Small intestine (tissue), 7 donors: ENCODE results near the gene PPP1R3C. TPM values are rescaled to one million over a fixed set of nuclear protein-coding genes. Genes with fewer than 3 reads are reported as not detected.

Experiments used
- DNase-seq, 2 donors: peaks; one replicate each; pipeline versions ENCODE4 v3.0.0 to v3.0.0-alpha.2; 2013
- FAIRE-seq: peaks from 2 replicates; lab custom pipeline; 2012; peaks lifted over from hg19 to GRCh38; lab: Jason Lieb, UNC
- H3K27ac ChIP-seq, 3 donors: one replicate each; pipeline ENCODE4 v1.5.1; 2013; ENCODE audit warnings: low read length in 2 of 3, mild to moderate bottlenecking in 2 of 3, control low read depth in 1 of 3, inconsistent platforms in 1 of 3, low read depth in 1 of 3, moderate library complexity in 1 of 3
- H3K27me3 ChIP-seq, 3 donors: one replicate each; pipeline ENCODE4 v1.6.1; 2013; ENCODE audit warnings: low read length in 3 of 3, inconsistent platforms in 1 of 3; ENCODE audit not compliant: control insufficient read depth in 3 of 3, insufficient read depth in 3 of 3
- H3K36me3 ChIP-seq, 3 donors: one replicate each; pipeline ENCODE4 v1.6.1; 2013; ENCODE audit warnings: low read length in 3 of 3, inconsistent platforms in 1 of 3, low read depth in 1 of 3, mild to moderate bottlenecking in 1 of 3, moderate library complexity in 1 of 3; ENCODE audit not compliant: control insufficient read depth in 3 of 3, insufficient read depth in 2 of 3
- H3K4me1 ChIP-seq, 3 donors: one replicate each; pipeline ENCODE4 v1.6.1; 2013; ENCODE audit warnings: low read length in 2 of 3, inconsistent platforms in 1 of 3, low read depth in 1 of 3, mild to moderate bottlenecking in 1 of 3, moderate library complexity in 1 of 3; ENCODE audit not compliant: control insufficient read depth in 3 of 3, insufficient read depth in 2 of 3
- H3K4me3 ChIP-seq, 3 donors: one replicate each; pipeline ENCODE4 v1.5.1; 2013; ENCODE audit warnings: low read length in 3 of 3, control low read depth in 1 of 3, inconsistent platforms in 1 of 3, low read depth in 1 of 3, mild to moderate bottlenecking in 1 of 3, moderate library complexity in 1 of 3
- H3K9me3 ChIP-seq, 2 donors: one replicate each; pipeline ENCODE4 v1.6.1; 2013; ENCODE audit warnings: low read depth in 1 of 2, low read length in 1 of 2; ENCODE audit not compliant: control insufficient read depth in 2 of 2, insufficient read depth in 1 of 2
- WGBS, 3 donors: extraction: QIAGEN DNeasy Blood & Tissue Kit; methylation state at CpG; one replicate each; pipeline ENCODE4 v1.1.7; 2013; 5-methylcytosine and 5-hydroxymethylcytosine counted together
- polyA plus RNA-seq, 4 donors: library from polyadenylated mRNA; stranded (reverse) in 3 of 4; unstranded in 1 of 4; fragments of 200-250 nt in 3 of 4; fragments of 120-200 nt in 1 of 4; gene quantifications; one replicate each; pipeline versions ENCODE4 v1.2.1 to v1.2.3, GENCODE V29; 2013
- donor health status: healthy with polysubstance abuse.
- donor health status: control.
- donor health status: control.
- donor health status: Bipolar disorder and iron deficiency.
- donor health status: healthy.

PPP1R3C gene
- polyA plus RNA-seq, 4 donors: 0.89 to 41.5 (median 2.2) TPM

- Histone ChIP-seq H3K27me3 (no peaks in the 10 kb centered on the region), H3K4me1 (peaks cover 0 to 12% (median 9%) of the 10 kb centered on the region in 3 donors), H3K36me3 (no peaks in the 10 kb centered on the region), H3K27ac (no peak overlapping the region), H3K4me3 (no peak overlapping the region), H3K9me3 (peaks cover 0 to 4% of the 10 kb centered on the region in 2 donors)
- DNase-seq: no peak
- 70 to 80% (median 78%) methylated on average over 1 of the region's 1 CpG for WGBS, 3 donors
- no peak for FAIRE-seq
These were observed 22.0 kb downstream of the PPP1R3C start for GRCh38 chr10:91610919-91611318.

- 78 to 92% (median 82%) methylated on average over 4 of the region's 4 CpGs for WGBS, 3 donors
- DNase-seq (no peak), FAIRE-seq (no peak)
- no peaks in the 10 kb centered on the region for H3K36me3 ChIP-seq
- H3K27ac ChIP-seq: no peak overlapping the region
- H3K4me1 ChIP-seq: peaks cover 0 to 12% (median 9%) of the 10 kb centered on the region in 3 donors
- no peaks in the 10 kb centered on the region for H3K27me3 ChIP-seq
- H3K9me3 ChIP-seq: peaks cover 0 to 6% of the 10 kb centered on the region in 2 donors
- no peak overlapping the region for H3K4me3 ChIP-seq
These were observed 22.4 kb downstream of the PPP1R3C start for GRCh38 chr10:91610444-91610843.

GRCh38 chr10:91607646-91608403 is 25.0 kb downstream of the PPP1R3C start:
- Histone ChIP-seq H3K27me3 (no peaks in the 10 kb centered on the region), H3K36me3 (no peaks in the 10 kb centered on the region), H3K9me3 (peaks cover 0 to 6% of the 10 kb centered on the region in 2 donors), H3K4me1 (peaks cover 0 to 15% (median 9%) of the 10 kb centered on the region in 3 donors), H3K4me3 (no peak overlapping the region), H3K27ac (peak overlapping the region in 2 of 3 donors; percentile 75 to 76)
- FAIRE-seq (no peak), DNase-seq (no peak)
- WGBS, 3 donors: 48 to 72% (median 69%) methylated on average over 5 of the region's 5 CpGs

GRCh38 chr10:91605968-91606367 is 26.9 kb downstream of the PPP1R3C start:
- no peaks in the 10 kb centered on the region for H3K36me3 ChIP-seq
- peaks cover 0 to 15% (median 9%) of the 10 kb centered on the region in 3 donors for H3K4me1 ChIP-seq
- DNase-seq: no peak
- no peak for FAIRE-seq
- peaks cover 0 to 6% of the 10 kb centered on the region in 2 donors for H3K9me3 ChIP-seq
- H3K4me3 ChIP-seq: no peak overlapping the region
- H3K27ac ChIP-seq: no peak overlapping the region
- H3K27me3 ChIP-seq: no peaks in the 10 kb centered on the region

GRCh38 chr10:91604553-91605534 is 28.0 kb downstream of the PPP1R3C start:
- Histone ChIP-seq H3K4me1 (peaks cover 0 to 15% (median 9%) of the 10 kb centered on the region in 3 donors), H3K4me3 (no peak overlapping the region), H3K9me3 (peaks cover 0 to 6% of the 10 kb centered on the region in 2 donors), H3K36me3 (no peaks in the 10 kb centered on the region), H3K27ac (no peak overlapping the region), H3K27me3 (no peaks in the 10 kb centered on the region)
- DNase-seq (no peak), FAIRE-seq (no peak)
- 68 to 75% (median 75%) methylated on average over 3 of the region's 3 CpGs for WGBS, 3 donors

GRCh38 chr10:91603931-91604331 is 28.9 kb downstream of the PPP1R3C start:
- DNase-seq (no peak), FAIRE-seq (no peak)
- H3K4me3 ChIP-seq: no peak overlapping the region

GRCh38 chr10:91602868-91603568 is 29.9 kb downstream of the PPP1R3C start:
- FAIRE-seq: no peak
- WGBS, 3 donors: 52 to 88% (median 84%) methylated on average over 4 of the region's 4 CpGs

More at GRCh38 chr10:91603931-91604331, 28.9 kb downstream of the PPP1R3C start:
- peaks cover 0 to 11% (median 9%) of the 10 kb centered on the region in 3 donors for H3K4me1 ChIP-seq
- H3K27me3 ChIP-seq: no peaks in the 10 kb centered on the region
- peaks cover 0 to 6% of the 10 kb centered on the region in 2 donors for H3K9me3 ChIP-seq
- H3K36me3 ChIP-seq: no peaks in the 10 kb centered on the region
- H3K27ac ChIP-seq: no peak overlapping the region
- 63 to 73% (median 69%) methylated on average over 5 of the region's 5 CpGs for WGBS, 3 donors

GRCh38 chr10:91602449-91602848 is 30.4 kb downstream of the PPP1R3C start:
- Histone ChIP-seq H3K27ac (no peak overlapping the region), H3K27me3 (no peaks in the 10 kb centered on the region), H3K4me3 (no peak overlapping the region), H3K4me1 (peaks cover under 1 to 16% (median 3%) of the 10 kb centered on the region in 3 donors), H3K36me3 (no peaks in the 10 kb centered on the region), H3K9me3 (peaks cover 0 to 6% of the 10 kb centered on the region in 2 donors)
- WGBS, 3 donors: 79 to 88% (median 81%) methylated on average over 3 of the region's 3 CpGs
- FAIRE-seq (no peak), DNase-seq (no peak)

More at GRCh38 chr10:91602868-91603568, 29.9 kb downstream of the PPP1R3C start:
- H3K4me1 ChIP-seq: peaks cover 0 to 11% (median 5%) of the 10 kb centered on the region in 3 donors
- H3K9me3 ChIP-seq: peaks cover 0 to 6% of the 10 kb centered on the region in 2 donors
- no peak overlapping the region for H3K4me3 ChIP-seq
- no peaks in the 10 kb centered on the region for H3K36me3 ChIP-seq
- no peak overlapping the region for H3K27ac ChIP-seq
- no peak for DNase-seq
- no peaks in the 10 kb centered on the region for H3K27me3 ChIP-seq
